Measurements from ENCODE around the gene TUT1. TPM values are rescaled to one million over a fixed set of nuclear protein-coding genes. Genes with fewer than 3 reads are reported as not detected.

The TUT1 gene
- total and polyA plus RNA-seq, 4 donors: 10.8 to 21.9 (median 17.3) TPM

DNA sequence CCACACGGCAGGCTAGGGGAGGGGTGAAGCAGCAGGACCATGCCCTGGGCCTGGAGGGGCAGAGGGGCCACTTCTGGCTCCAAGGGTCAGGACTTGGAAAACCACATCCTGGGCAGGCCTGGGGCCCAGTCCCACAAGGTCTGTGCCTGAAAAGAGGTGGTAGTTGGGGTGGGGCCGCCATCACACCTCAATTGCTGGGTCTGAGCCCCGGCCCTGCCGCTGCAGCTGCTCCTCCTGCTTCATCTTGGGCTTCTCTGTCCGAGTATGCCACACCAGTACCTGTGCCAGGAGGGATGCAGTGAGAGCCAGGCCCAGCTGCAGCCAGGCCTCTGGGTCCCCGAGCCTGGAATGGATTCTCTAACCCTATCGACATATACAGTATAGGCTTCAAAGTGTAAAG, 24.2 kb upstream of the TUT1 start:
- TF ChIP-seq CTCF (IDR thresholded peaks at IDR 0.05; ENCODE audit: control extremely low read depth, extremely low read depth): no peak
- DNase-seq: no peak
- Histone ChIP-seq H3K36me3 (ENCODE audit: control insufficient read depth in 4 of 4, insufficient read depth in 4 of 4, low read length in 4 of 4) (peaks cover 0 to 13% (median 5%) of the 10 kb centered on the region in 4 donors), H3K4me1 (ENCODE audit: control insufficient read depth in 5 of 5, insufficient read depth in 5 of 5, low read length in 5 of 5) (peaks cover under 1 to 16% (median 7%) of the 10 kb centered on the region in 5 donors), H3K4me3 (no peak overlapping the region), H3K27me3 (ENCODE audit: control insufficient read depth in 3 of 3, insufficient read depth in 3 of 3, low read length in 2 of 3) (no peaks in the 10 kb centered on the region), H3K27ac (ENCODE audit: low read depth in 1 of 2, low read length in 1 of 2) (peak overlapping the region in 1 of 2 donors; percentile 15), H3K9me3 (ENCODE audit: control insufficient read depth in 4 of 4, insufficient read depth in 3 of 4, low read length in 3 of 4) (no peaks in the 10 kb centered on the region), H3K9ac (ENCODE audit: insufficient read depth in 1 of 2, low read length in 2 of 2) (no peak overlapping the region)
- ATAC-seq (ENCODE audit: insufficient read depth, low FRiP score): no peak
- 91 to 96% methylated on average over 7 of the region's 7 CpGs for WGBS, 2 donors

- Histone ChIP-seq H3K4me1 (ENCODE audit: control insufficient read depth in 5 of 5, insufficient read depth in 5 of 5, low read length in 5 of 5) (peaks cover 0 to 15% (median 6%) of the 10 kb centered on the region in 5 donors), H3K36me3 (ENCODE audit: control insufficient read depth in 4 of 4, insufficient read depth in 4 of 4, low read length in 4 of 4) (peaks cover 0 to 15% (median 8%) of the 10 kb centered on the region in 4 donors), H3K27ac (ENCODE audit: low read depth in 1 of 2, low read length in 1 of 2) (peak overlapping the region in 1 of 2 donors; percentile 13), H3K9ac (ENCODE audit: insufficient read depth in 1 of 2, low read length in 2 of 2) (no peak overlapping the region), H3K27me3 (ENCODE audit: control insufficient read depth in 3 of 3, insufficient read depth in 3 of 3, low read length in 2 of 3) (no peaks in the 10 kb centered on the region), H3K4me3 (no peak overlapping the region), H3K9me3 (ENCODE audit: control insufficient read depth in 4 of 4, insufficient read depth in 3 of 4, low read length in 3 of 4) (no peaks in the 10 kb centered on the region)
- no peak for TF ChIP-seq CTCF (IDR thresholded peaks at IDR 0.05; ENCODE audit: control extremely low read depth, extremely low read depth)
- DNase-seq: no peak
- no peak for ATAC-seq (ENCODE audit: insufficient read depth, low FRiP score)
- 74 to 82% methylated on average over 8 of the region's 8 CpGs for WGBS, 2 donors
These were observed 23.0 kb upstream of the TUT1 start for GRCh38 chr11:62614275-62614674.

- Histone ChIP-seq H3K9ac (ENCODE audit: insufficient read depth in 1 of 2, low read length in 2 of 2) (no peak overlapping the region), H3K4me3 (no peak overlapping the region), H3K27me3 (ENCODE audit: control insufficient read depth in 3 of 3, insufficient read depth in 3 of 3, low read length in 2 of 3) (no peaks in the 10 kb centered on the region), H3K9me3 (ENCODE audit: control insufficient read depth in 4 of 4, insufficient read depth in 3 of 4, low read length in 3 of 4) (no peaks in the 10 kb centered on the region), H3K4me1 (ENCODE audit: control insufficient read depth in 5 of 5, insufficient read depth in 5 of 5, low read length in 5 of 5) (peaks cover 0 to 15% (median 6%) of the 10 kb centered on the region in 5 donors), H3K27ac (ENCODE audit: low read depth in 1 of 2, low read length in 1 of 2) (peak overlapping the region; percentile 89 to 90), H3K36me3 (ENCODE audit: control insufficient read depth in 4 of 4, insufficient read depth in 4 of 4, low read length in 4 of 4) (peaks cover 0 to 20% (median 8%) of the 10 kb centered on the region in 4 donors)
- DNase-seq (peak in 2 of 3 donors; percentile 20 to 25), ATAC-seq (ENCODE audit: insufficient read depth, low FRiP score) (no peak)
- TF ChIP-seq CTCF (IDR thresholded peaks at IDR 0.05; ENCODE audit: control extremely low read depth, extremely low read depth): no peak
- 59 to 71% methylated on average over 15 of the region's 15 CpGs for WGBS, 2 donors
These were observed 22.0 kb upstream of the TUT1 start for GRCh38 chr11:62613291-62613778.

Data from lung (tissue), 12 donors.